Measurements from ENCODE around the gene LRRC25. TPM values are rescaled to one million over a fixed set of nuclear protein-coding genes. Genes with fewer than 3 reads are reported as not detected.

The LRRC25 gene
- total and polyA plus RNA-seq, 11 donors, result 0.83 to 33.0 (median 2.8) TPM

DNA sequence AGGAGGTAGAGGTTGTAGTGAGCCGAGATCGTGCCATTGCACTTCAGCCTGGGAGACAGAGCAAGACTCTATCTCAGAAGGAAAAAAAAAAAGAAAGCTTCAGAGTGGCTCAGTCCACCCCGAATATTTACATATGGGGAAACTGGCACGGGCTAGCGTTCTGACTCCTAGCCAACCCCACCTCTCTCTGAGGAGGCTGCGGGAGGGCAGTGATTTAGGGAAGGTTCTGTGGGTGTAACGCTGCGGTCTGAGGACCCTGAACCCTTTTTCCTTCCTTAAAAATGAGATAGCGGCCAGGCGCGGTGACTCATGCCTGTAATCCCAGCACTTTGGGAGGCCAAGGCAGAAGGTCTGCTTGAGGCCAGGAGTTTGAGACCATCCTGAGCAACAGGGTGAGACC, 5.0 kb downstream of the LRRC25 start:
- 67 to 80% (median 72%) methylated on average over 11 of the region's 11 CpGs for WGBS, 4 donors
- TF ChIP-seq CTCF (IDR thresholded peaks at IDR 0.05), result no peak
- TF ChIP-seq POLR2A (IDR thresholded peaks at IDR 0.05), result no peak
- Histone ChIP-seq H3K4me1 (peaks cover 0 to 30% (median 9%) of the 10 kb centered on the region in 12 donors), H3K36me3 (peaks cover 0 to 35% (median 0%) of the 10 kb centered on the region in 9 donors), H3K27ac (peak overlapping the region in 3 of 12 donors; percentile 4 to 76 (median 28)), H3K9me3 (peaks cover 0 to 4% (median 0%) of the 10 kb centered on the region in 12 donors), H3K4me3 (peak overlapping the region in 2 of 12 donors; percentile 8 to 66), H3K27me3 (peaks cover 0 to 9% (median 0%) of the 10 kb centered on the region in 9 donors)
- intact Hi-C loops (cut with DNase I), result loop anchor here in 3 of 10 donors (5.0 to 10.0 kb wide), 2 partner anchors 35 to 118 kb away; partner anchors contain the start of gene IQCN (in 1 of the 3)
- DNase-seq (peak in 3 of 5 donors; percentile 29 to 64 (median 61)), ATAC-seq (peak; percentile 11 to 33 (median 25))

- Histone ChIP-seq H3K4me3 (peak overlapping the region in 1 of 12 donors; percentile 20), H3K27ac (no peak overlapping the region), H3K9me3 (peaks cover 0 to 4% (median 0%) of the 10 kb centered on the region in 12 donors), H3K36me3 (peaks cover 0 to 35% (median 0%) of the 10 kb centered on the region in 9 donors), H3K4me1 (peaks cover 0 to 33% (median 10%) of the 10 kb centered on the region in 12 donors), H3K27me3 (peaks cover 0 to 2% (median 0%) of the 10 kb centered on the region in 9 donors)
- no peak for TF ChIP-seq POLR2A (IDR thresholded peaks at IDR 0.05)
- no peak for TF ChIP-seq CTCF (IDR thresholded peaks at IDR 0.05)
- ATAC-seq, result no peak
- DNase-seq, result no peak
- intact Hi-C loops (cut with DNase I), result loop anchor here in 3 of 10 donors (5.0 to 10.0 kb wide), 2 partner anchors 34 to 117 kb away; partner anchors contain the start of gene IQCN (in 1 of the 3)
- 77 to 89% (median 84%) methylated on average over 7 to 9 of the region's 9 CpGs for WGBS, 4 donors
These were observed 5.8 kb downstream of the LRRC25 start for GRCh38 chr19:18391509-18392075.

DNA sequence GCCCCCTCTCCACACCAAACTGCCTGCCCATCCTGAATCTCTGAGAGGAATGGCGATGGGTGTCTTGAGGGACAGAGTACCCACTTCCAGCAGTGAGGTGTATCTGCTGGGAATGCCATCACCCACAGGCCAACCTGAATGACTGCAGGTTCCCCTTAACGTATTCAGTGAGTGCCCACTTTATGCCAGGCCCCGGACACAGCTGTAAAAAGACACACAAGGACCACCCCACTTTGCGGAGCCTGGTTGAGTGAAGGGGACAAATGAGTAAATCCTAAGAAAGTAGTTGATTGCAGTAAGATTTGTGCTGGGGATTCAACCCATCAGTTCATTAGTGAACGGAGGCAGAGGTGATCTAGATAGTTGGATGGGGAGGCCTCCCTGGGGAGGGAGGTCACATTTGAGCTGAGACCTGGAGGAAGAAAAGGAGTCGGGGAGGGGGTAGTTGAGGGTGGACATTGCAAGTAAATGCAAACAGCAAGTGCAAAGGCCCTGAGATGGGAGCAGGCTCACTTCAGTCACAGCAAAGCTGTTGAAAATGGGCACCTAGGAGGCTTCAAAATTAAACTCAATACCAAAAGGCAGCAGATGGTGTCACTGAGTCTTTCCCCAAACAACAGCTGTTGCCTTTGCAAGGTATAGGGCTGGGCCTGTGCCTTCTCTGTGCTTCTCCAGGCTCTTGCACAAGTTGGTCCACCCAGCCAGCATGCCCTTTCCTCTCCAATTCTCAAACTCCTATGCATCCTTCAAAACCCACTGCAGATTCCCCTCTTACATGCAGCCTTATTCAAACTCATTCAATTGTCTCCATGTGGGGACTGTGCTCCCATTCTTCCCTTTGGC, 7.1 kb downstream of the LRRC25 start:
- Histone ChIP-seq H3K4me3 (no peak overlapping the region), H3K36me3 (peaks cover 0 to 28% (median 0%) of the 10 kb centered on the region in 9 donors), H3K4me1 (peaks cover 0 to 44% (median 15%) of the 10 kb centered on the region in 12 donors), H3K27me3 (no peaks in the 10 kb centered on the region), H3K27ac (no peak overlapping the region), H3K9me3 (peaks cover 0 to 4% (median 0%) of the 10 kb centered on the region in 12 donors)
- ATAC-seq, result no peak
- DNase-seq, result no peak
- WGBS, 4 donors, result 80 to 95% (median 86%) methylated on average over 6 of the region's 6 CpGs
- TF ChIP-seq POLR2A (IDR thresholded peaks at IDR 0.05), result no peak
- TF ChIP-seq CTCF (IDR thresholded peaks at IDR 0.05), result no peak
- intact Hi-C loops (cut with DNase I), result loop anchor here in 3 of 10 donors (5.0 to 10.0 kb wide), 2 partner anchors 33 to 115 kb away; partner anchors contain the start of gene IQCN (in 1 of the 3)

GRCh38 chr19:18389726-18390064, 7.7 kb downstream of the LRRC25 start:
- ATAC-seq, result no peak
- H3K9me3 ChIP-seq, result peaks cover 0 to 4% (median 0%) of the 10 kb centered on the region in 12 donors
- intact Hi-C loops (cut with DNase I), result loop anchor here in 6 of 10 donors (2.0 to 10.0 kb wide), 4 partner anchors 21 to 115 kb away; partner anchors contain the start of gene IQCN (in 2 of the 6)

More at GRCh38 chr19:18389726-18390064, 7.7 kb downstream of the LRRC25 start:
- no peak for DNase-seq
- no peak overlapping the region for H3K4me3 ChIP-seq
- no peaks in the 10 kb centered on the region for H3K27me3 ChIP-seq
- no peak overlapping the region for H3K27ac ChIP-seq
- H3K4me1 ChIP-seq, result peaks cover 0 to 44% (median 15%) of the 10 kb centered on the region in 12 donors
- TF ChIP-seq CTCF (IDR thresholded peaks at IDR 0.05) (no peak), POLR2A (IDR thresholded peaks at IDR 0.05) (no peak)
- H3K36me3 ChIP-seq, result peaks cover 0 to 28% (median 0%) of the 10 kb centered on the region in 9 donors

Data from heart left ventricle (tissue), 16 donors.